Heart left ventricle (tissue), 16 donors: ENCODE measurements around the gene MANSC1. TPM values are rescaled to one million over a fixed set of nuclear protein-coding genes. Genes with fewer than 3 reads are reported as not detected.
"Not testable (repeated sequence)": the region's sequence is repeated elsewhere in the genome, so short reads cannot be mapped to it uniquely, and the experiment has no call there.

Source experiments
- ATAC-seq, 4 donors: fragments of 200-7000 bp; cut with Tn5 transposase; one replicate each; pipeline ENCODE4 v1.9.1; 2020 to 2022; ENCODE audit warnings: moderate library complexity in 4 of 4, mild to moderate bottlenecking in 3 of 4, moderate number of reproducible peaks in 1 of 4
- DNase-seq, 5 donors: peaks; one replicate each; pipeline ENCODE4 v3.0.0-alpha.2; 2020
- H3K27ac ChIP-seq, 12 donors: fragments of 200-600 bp; sonication (generic) in 4 of 12; one replicate each; pipeline versions ENCODE4 v1.5.0 to v1.8.0; 2016 to 2022; ENCODE audit warnings: mild to moderate bottlenecking in 2 of 12
- H3K27me3 ChIP-seq, 9 donors: fragments of 200-600 bp; sonication (generic) in 2 of 9; one replicate each; pipeline versions ENCODE4 v1.5.1 to v1.8.0; 2016 to 2022; ENCODE audit warnings: mild to moderate bottlenecking in 3 of 9
- H3K36me3 ChIP-seq, 9 donors: fragments of 200-600 bp; sonication (generic) in 2 of 9; one replicate each; pipeline versions ENCODE4 v1.5.0 to v1.8.0; 2018 to 2022; ENCODE audit warnings: mild to moderate bottlenecking in 2 of 9
- H3K4me1 ChIP-seq, 12 donors: fragments of 200-600 bp; sonication (generic) in 4 of 12; one replicate each; pipeline versions ENCODE4 v1.5.0 to v1.8.0; 2016 to 2022; ENCODE audit warnings: mild to moderate bottlenecking in 3 of 12
- H3K4me3 ChIP-seq, 12 donors: fragments of 200-600 bp; sonication (generic) in 4 of 12; one replicate each; pipeline versions ENCODE4 v1.5.0 to v1.8.0; 2017 to 2022; ENCODE audit warnings: mild to moderate bottlenecking in 9 of 12, moderate library complexity in 4 of 12
- H3K9me3 ChIP-seq, 12 donors: fragments of 200-600 bp; sonication (generic) in 4 of 12; one replicate each; pipeline versions ENCODE4 v1.5.0 to v1.8.0; 2016 to 2022; ENCODE audit warnings: mild to moderate bottlenecking in 1 of 12
- POLR2A ChIP-seq, 2 donors: fragments of 450-650 bp; IDR thresholded peaks; one replicate each; pipeline ENCODE4 v1.6.1; 2017; ENCODE audit warnings: antibody characterized with exemption in 2 of 2, mild to moderate bottlenecking in 2 of 2, moderate library complexity in 2 of 2
- WGBS, 4 donors: extraction: QIAGEN DNeasy Blood & Tissue Kit in 2 of 4; methylation state at CpG; one replicate each; pipeline versions ENCODE4 v1.1.5 to v1.1.7; 2013 to 2018; 5-methylcytosine and 5-hydroxymethylcytosine counted together
- intact Hi-C, 10 donors: fragments of 100-400 bp; cut with DNase I; formaldehyde crosslinking; loops; one replicate each; pipeline versions ENCODE4 v1.11.1 to v1.14.2; 2022
- polyA plus RNA-seq, 2 donors: library from polyadenylated mRNA; stranded (reverse); fragments of 200-250 nt; gene quantifications; one replicate each; pipeline ENCODE4 v1.2.3, GENCODE V29; 2013
- total RNA-seq, 9 donors: library from RNA; depleted of rRNA in 2 of 9; stranded (reverse); fragments of >200 nt in 2 of 9; fragmentation: NEBNext Ultra II Directional in 3 of 9; extraction: Animal tissue kit (Norgen Biotek cat#: 25700) in 3 of 9; gene quantifications; one replicate each; pipeline versions ENCODE4 v1.1.0 to v1.2.4, GENCODE V29; 2016 to 2023
- TF ChIP-seq, protein P1 (sequence below), 12 donors: fragments of 200-600 bp; sonication (generic) in 4 of 12; IDR thresholded peaks; one replicate each; pipeline versions ENCODE4 v1.5.0 to v1.8.0; 2018 to 2022; ENCODE audit warnings: antibody characterized with exemption in 12 of 12, mild to moderate bottlenecking in 5 of 12
- donor health status: ischemic (EF 13 %, LVEDD 7.1; RV severe dilation, severe dysfunction).
- donor health status: healthy with polysubstance abuse.
- donor health status: DM: no; HTN: yes; CAD: no.
- donor health status: DM: no; HTN: no; CAD: no.
- donor health status: ischemic (EF 25% LVEDD 6.9; RV normal size, moderate dysfunction).
- donor health status: ischemic (EF 25% LVEDD 5.7; RV mildly dilated, moderate dysfunction).
- donor health status: healthy.
- donor health status: DM: yes; HTN: yes; CAD: no.
- donor health status: ischemic (EF 35%, LVEDD 5.7; RV mildly dilated, moderate dysfunction).
- donor health status: nonischemic (EF 11% LVEDD 7.7; RV severe dilation, severe dysfunction).
- donor health status: DM: yes; HTN: yes; CAD: no.
- donor health status: PGD.
- donor health status: ischemic (EF 29% LVEDD 5.4; RV normal size, mild dysfunction).
- donor health status: nonischemic (EF 23%, LVEDD 6.1; RV moderate dilation, normal function).

Gene MANSC1
- total and polyA plus RNA-seq, 11 donors = 4.5 to 23.1 (median 11.1) TPM

DNA sequence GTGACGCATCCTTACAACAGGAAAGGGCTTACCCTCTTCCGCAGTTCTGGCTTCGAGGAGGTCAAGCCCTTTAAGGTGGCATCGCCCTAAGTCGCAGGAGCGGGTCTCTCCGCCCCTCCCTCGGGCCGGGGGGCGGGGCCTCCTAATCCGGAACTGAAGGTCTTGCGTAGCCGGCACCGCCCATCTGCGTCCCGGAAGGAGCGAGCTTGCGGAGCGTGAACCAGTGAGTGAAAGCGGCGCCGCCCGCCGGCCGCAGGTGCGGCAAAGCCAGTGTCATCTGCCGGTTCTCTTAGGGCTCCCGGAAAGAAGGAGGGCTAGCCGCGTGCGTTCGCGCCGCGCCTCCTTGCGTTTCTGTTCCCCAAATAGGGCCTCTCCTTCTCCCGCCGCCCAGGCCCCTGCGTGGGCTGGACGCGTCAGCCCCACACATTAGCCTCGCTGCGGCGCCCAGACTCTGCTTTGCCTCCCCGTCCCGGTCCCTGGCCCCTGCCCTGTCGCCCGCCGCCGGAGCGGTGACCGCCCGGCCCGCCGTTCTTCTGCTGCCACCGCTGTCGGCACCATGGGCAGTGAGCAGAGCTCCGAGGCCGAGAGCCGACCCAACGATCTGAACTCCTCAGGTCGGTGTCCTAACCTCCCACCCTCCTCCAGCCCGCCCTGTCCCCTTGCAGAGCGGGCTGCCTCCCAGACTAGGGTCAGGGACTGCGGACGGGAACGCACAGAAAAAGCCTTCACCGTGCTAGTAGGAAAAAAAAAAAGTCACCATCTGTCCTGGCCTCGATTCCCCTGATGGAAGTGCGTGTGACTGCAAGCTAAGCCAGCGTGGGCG, 7.1 kb upstream of the MANSC1 start, which contains the start of gene BORCS5:
BORCS5 (plus strand) TSS at position 183 of the 823 bp plus-strand sequence; CDS start at position 557, 374 bp downstream.
- 0 to 1% (median 1%) methylated on average over 43 to 72 of the region's 72 CpGs for WGBS, 4 donors
- peak within 1 kb of the TSS; percentile 61 to 98 (median 86) for H3K4me3 ChIP-seq
- TF ChIP-seq POLR2A (IDR thresholded peaks at IDR 0.05) = peak; percentile 81 to 98
- TF ChIP-seq, protein P1, sequence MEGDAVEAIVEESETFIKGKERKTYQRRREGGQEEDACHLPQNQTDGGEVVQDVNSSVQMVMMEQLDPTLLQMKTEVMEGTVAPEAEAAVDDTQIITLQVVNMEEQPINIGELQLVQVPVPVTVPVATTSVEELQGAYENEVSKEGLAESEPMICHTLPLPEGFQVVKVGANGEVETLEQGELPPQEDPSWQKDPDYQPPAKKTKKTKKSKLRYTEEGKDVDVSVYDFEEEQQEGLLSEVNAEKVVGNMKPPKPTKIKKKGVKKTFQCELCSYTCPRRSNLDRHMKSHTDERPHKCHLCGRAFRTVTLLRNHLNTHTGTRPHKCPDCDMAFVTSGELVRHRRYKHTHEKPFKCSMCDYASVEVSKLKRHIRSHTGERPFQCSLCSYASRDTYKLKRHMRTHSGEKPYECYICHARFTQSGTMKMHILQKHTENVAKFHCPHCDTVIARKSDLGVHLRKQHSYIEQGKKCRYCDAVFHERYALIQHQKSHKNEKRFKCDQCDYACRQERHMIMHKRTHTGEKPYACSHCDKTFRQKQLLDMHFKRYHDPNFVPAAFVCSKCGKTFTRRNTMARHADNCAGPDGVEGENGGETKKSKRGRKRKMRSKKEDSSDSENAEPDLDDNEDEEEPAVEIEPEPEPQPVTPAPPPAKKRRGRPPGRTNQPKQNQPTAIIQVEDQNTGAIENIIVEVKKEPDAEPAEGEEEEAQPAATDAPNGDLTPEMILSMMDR (IDR thresholded peaks at IDR 0.05) = peak in 7 of 12 donors; percentile 16 to 45 (median 31)
- H3K4me1 ChIP-seq = peaks cover 0 to 33% (median 12%) of the 10 kb centered on the region in 12 donors
- ATAC-seq (peak; percentile 95 to 99 (median 98)), DNase-seq (peak; percentile 96 to 98 (median 98))
- no peaks in the 10 kb centered on the region for H3K27me3 ChIP-seq
- H3K27ac ChIP-seq = peak within 1 kb of the TSS; percentile 87 to 99 (median 96)
- H3K9me3 ChIP-seq = no peaks in the 10 kb centered on the region
- peaks cover 0 to 10% (median under 1%) of the 10 kb centered on the region in 9 donors for H3K36me3 ChIP-seq
- intact Hi-C loops = loop anchor here in 2 of 10 donors (5.0 kb wide), 2 partner anchors 205 to 255 kb away; partner anchors contain the start of genes CREBL2 (in 1 of the 2) and DUSP16 (in 1 of the 2)

DNA sequence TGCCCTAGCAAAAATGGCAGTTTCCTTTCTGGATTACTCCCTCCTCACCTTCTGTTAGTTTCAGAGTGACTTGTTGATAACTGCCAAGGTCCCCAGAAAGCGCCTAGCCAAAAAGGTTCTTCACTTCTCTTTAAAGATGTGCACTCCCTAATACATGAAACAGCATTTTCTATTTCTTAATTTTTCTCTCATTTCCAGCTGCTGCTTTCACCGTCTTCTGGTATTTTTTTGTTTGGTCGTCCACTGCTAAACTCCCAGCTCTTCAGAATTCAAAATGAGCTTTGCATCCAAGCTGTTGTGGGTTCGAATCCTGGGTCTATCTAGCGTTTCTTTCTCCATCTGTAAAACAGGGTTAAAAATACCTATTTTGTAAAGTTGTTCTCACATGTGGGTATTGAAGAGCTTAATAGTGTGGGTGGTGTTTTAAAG, 6.4 kb upstream of the MANSC1 start:
- intact Hi-C loops = loop anchor here in 2 of 10 donors (5.0 kb wide), 2 partner anchors 206 to 256 kb away; partner anchors contain the start of genes CREBL2 (in 1 of the 2) and DUSP16 (in 1 of the 2)
- TF ChIP-seq, protein P1 (IDR thresholded peaks at IDR 0.05) = no peak
- no peak for TF ChIP-seq POLR2A (IDR thresholded peaks at IDR 0.05)
- no peak for ATAC-seq
- H3K9me3 ChIP-seq = no peaks in the 10 kb centered on the region
- peak overlapping the region; percentile 61 to 98 (median 86) for H3K4me3 ChIP-seq
- H3K4me1 ChIP-seq = peaks cover 0 to 33% (median 12%) of the 10 kb centered on the region in 12 donors
- no peak for DNase-seq
- H3K27me3 ChIP-seq = no peaks in the 10 kb centered on the region
- peaks cover 0 to 4% (median 0%) of the 10 kb centered on the region in 9 donors for H3K36me3 ChIP-seq
- H3K27ac ChIP-seq = peak overlapping the region in 11 of 12 donors; percentile 89 to 99 (median 96)
- 37 to 44% (median 41%) methylated on average over 5 of the region's 5 CpGs for WGBS, 4 donors

DNA sequence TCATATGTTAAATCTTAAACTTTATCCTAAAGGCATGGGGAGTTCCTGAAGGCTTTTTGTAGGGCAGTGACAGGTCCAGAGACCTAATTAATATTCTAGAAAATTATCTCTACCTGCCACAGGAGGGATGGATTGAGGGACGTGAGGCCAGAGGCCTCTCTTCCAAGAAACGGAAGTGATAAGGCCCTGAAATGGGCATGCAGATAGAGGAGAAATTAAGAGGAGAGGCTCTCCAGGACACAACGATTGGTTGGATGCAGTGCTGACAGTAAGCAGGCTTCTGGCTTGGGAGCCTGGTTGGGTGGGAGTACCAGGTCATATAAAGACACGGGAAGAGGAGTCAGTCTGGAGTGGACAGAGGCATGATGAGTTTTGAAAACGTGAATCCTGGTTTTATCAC, 3.8 kb upstream of the MANSC1 start:
- peak in 1 of 5 donors; percentile 15 for DNase-seq
- 35 to 49% (median 42%) methylated on average over 5 of the region's 5 CpGs for WGBS, 4 donors
- no peak for ATAC-seq
- H3K27me3 ChIP-seq = no peaks in the 10 kb centered on the region
- no peak for TF ChIP-seq POLR2A (IDR thresholded peaks at IDR 0.05)
- TF ChIP-seq, protein P1 (IDR thresholded peaks at IDR 0.05) = no peak
- no peaks in the 10 kb centered on the region for H3K36me3 ChIP-seq
- H3K4me3 ChIP-seq = no peak overlapping the region
- H3K9me3 ChIP-seq = no peaks in the 10 kb centered on the region
- intact Hi-C loops = no loop called here
- peaks cover 0 to 38% (median 21%) of the 10 kb centered on the region in 12 donors for H3K4me1 ChIP-seq
- H3K27ac ChIP-seq = no peak overlapping the region

DNA sequence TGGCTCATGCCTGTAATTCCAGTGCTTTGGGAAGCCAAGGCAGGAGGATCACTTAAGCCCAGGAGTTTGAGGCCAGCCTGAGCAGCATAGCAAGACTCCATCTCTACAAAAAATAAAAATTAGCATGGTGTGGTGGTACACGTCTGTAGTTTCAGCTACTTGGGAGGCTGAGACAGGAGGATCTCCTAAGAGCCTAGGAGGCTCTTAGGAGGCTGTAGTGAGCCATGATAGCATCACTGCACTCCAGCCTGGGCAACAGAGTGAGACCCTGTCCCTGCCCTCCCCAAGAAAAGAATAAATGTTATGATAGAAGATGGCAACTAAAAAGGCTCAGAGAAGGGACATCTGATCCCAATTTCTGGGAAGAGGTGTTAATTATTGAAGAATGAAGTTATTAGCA, 3.2 kb upstream of the MANSC1 start:
- no peaks in the 10 kb centered on the region for H3K9me3 ChIP-seq
- TF ChIP-seq, protein P1 (IDR thresholded peaks at IDR 0.05) = no peak
- TF ChIP-seq POLR2A (IDR thresholded peaks at IDR 0.05) = no peak
- H3K4me3 ChIP-seq = no peak overlapping the region
- intact Hi-C loops = no loop called here
- DNase-seq (no peak), ATAC-seq (no peak)
- H3K4me1 ChIP-seq = peaks cover 0 to 32% (median 17%) of the 10 kb centered on the region in 12 donors
- no peak overlapping the region for H3K27ac ChIP-seq
- WGBS, 4 donors = 91 to 96% (median 94%) methylated on average over 1 of the region's 1 CpG
- no peaks in the 10 kb centered on the region for H3K36me3 ChIP-seq
- H3K27me3 ChIP-seq = no peaks in the 10 kb centered on the region

DNA sequence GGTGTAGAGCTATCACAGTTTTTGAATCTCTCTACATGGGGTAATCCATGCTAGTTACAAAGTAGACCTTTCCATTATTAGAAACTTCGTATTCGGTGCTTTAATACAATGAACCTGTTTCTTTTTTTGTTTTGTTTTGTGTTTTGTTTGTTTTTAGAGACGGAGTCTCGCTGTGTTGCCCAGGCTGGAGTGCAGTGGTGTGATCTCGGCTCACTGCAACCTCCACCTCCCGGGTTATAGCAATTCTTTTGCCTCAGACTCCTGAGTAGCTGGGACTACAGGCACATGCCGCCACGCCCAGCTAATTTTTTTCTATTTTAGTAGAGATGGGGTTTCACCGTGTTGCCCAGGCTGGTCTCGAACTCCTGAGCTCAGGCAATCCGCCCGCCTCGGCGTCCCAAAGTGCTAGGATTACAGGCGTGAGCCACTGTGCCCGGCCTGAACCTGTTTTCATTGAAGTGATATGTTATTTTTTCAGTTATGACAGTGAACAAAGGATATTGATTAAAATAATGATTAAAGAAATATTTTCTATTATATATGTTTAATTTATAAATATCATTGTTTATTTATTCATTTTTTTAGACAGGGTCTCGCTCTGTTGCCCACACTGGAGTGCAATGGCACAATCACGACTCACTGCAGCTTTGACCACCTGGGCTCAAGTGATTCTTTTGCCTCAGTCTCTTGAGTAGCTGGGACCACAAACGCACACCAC, 1.6 kb upstream of the MANSC1 start:
- H3K4me3 ChIP-seq, H3K27me3 ChIP-seq, intact Hi-C loops, H3K9me3 ChIP-seq, H3K36me3 ChIP-seq, ATAC-seq, H3K27ac ChIP-seq, DNase-seq: not testable (repeated sequence)
- peaks cover 0 to 25% (median 9%) of the 10 kb centered on the region in 12 donors for H3K4me1 ChIP-seq
- 93 to 96% (median 94%) methylated on average over 19 of the region's 19 CpGs for WGBS, 4 donors
